HepG2 (cell line): ENCODE results near the gene INPP5E. TPM values are rescaled to one million over a fixed set of nuclear protein-coding genes. Genes with fewer than 3 reads are reported as not detected.

Source experiments
- ATAC-seq: fragments of 200-7000 bp; cut with Tn5 transposase; 3 replicates; pipeline ENCODE4 v1.9.1; 2020; ENCODE audit warnings: mild to moderate bottlenecking, moderate library complexity
- BruUV-seq: library from RNA; stranded (reverse); fragments of 400-500 nt; replicated peaks from 2 replicates; lab custom pipeline; 2021; lab: Mats Ljungman, UMichigan
- CTCF ChIA-PET: fragments of 300-600 bp; formaldehyde crosslinking; extraction: SDS; loops from one replicate; lab custom pipeline; 2021; ENCODE audit warnings: low total read pairs, inconsistent platforms, low intra/inter-chr PET ratio; lab: Yijun Ruan, JAX
- POLR2A ChIA-PET: fragments of 350-600 bp; sonication (Branson Sonifier 250); formaldehyde crosslinking; loops from one replicate; lab custom pipeline; 2020; ENCODE audit warnings: antibody characterized with exemption, inconsistent platforms; lab: Yijun Ruan, JAX
- DNase-seq: peaks from one replicate; pipeline ENCODE4 v3.0.0-alpha.2; 2015; ENCODE audit warnings: low spot score
- FAIRE-seq: peaks from 3 replicates; lab custom pipeline; 2011; peaks lifted over from hg19 to GRCh38; lab: Jason Lieb, UNC
- H2AFZ ChIP-seq: one replicate; pipeline ENCODE4 v1.6.1; 2011; ENCODE audit warnings: low read length, inconsistent platforms
- H3K27ac ChIP-seq: fragments of 300-600 bp; 3 replicates; pipeline ENCODE4 v1.8.0; 2011; ENCODE audit warnings: mixed run types, mild to moderate bottlenecking, mixed read lengths, low read length, inconsistent platforms; ENCODE audit not compliant: insufficient read depth; ENCODE audit errors: extremely low read length
- H3K27me3 ChIP-seq, 2 experiments: fragments of 200-600 bp in 1 of 2; 2 replicates in 1 of 2; 3 replicates in 1 of 2; pipeline versions ENCODE4 v1.6.0 to v1.8.0; 2011; ENCODE audit warnings: low read length in 2 of 2, mild to moderate bottlenecking in 2 of 2, moderate library complexity in 2 of 2, inconsistent platforms in 1 of 2; ENCODE audit not compliant: insufficient read depth in 2 of 2, control insufficient read depth in 1 of 2
- H3K36me3 ChIP-seq, 2 experiments: fragments of 200-600 bp in 1 of 2; replicated peaks in 1 of 2; 2 replicates in 1 of 2; 3 replicates in 1 of 2; pipeline versions ENCODE4 v1.5.1 to v1.8.0; 2011; ENCODE audit warnings: low read length in 2 of 2, inconsistent platforms in 1 of 2; ENCODE audit not compliant: insufficient read depth in 2 of 2, control insufficient read depth in 1 of 2
- H3K4me1 ChIP-seq: 2 replicates; pipeline ENCODE4 v1.5.1; 2012; ENCODE audit warnings: low read length, inconsistent platforms; ENCODE audit not compliant: insufficient read depth
- H3K4me2 ChIP-seq: 2 replicates; pipeline ENCODE4 v1.6.0; 2011; ENCODE audit warnings: low read depth, low read length, inconsistent platforms
- H3K4me3 ChIP-seq, 3 experiments: fragments of 200-600 bp in 1 of 3; sonication (generic), shearing (Covaris generic) in 1 of 3; replicated peaks in 1 of 3; 2 replicates each; pipeline ENCODE4 v1.5.1; 2011 to 2016; ENCODE audit warnings: low read length in 3 of 3, inconsistent platforms in 2 of 3, low read depth in 2 of 3, mild to moderate bottlenecking in 2 of 3, control low read depth in 1 of 3, mixed read lengths in 1 of 3; ENCODE audit not compliant: insufficient read depth in 1 of 3
- H3K79me2 ChIP-seq: one replicate; pipeline ENCODE4 v1.6.1; 2011; ENCODE audit warnings: low read length, inconsistent platforms; ENCODE audit not compliant: insufficient read depth
- H3K9ac ChIP-seq: 2 replicates; pipeline ENCODE4 v1.6.0; 2011; ENCODE audit warnings: mild to moderate bottlenecking, low read depth, low read length, inconsistent platforms; ENCODE audit not compliant: insufficient read depth
- H3K9me3 ChIP-seq: 2 replicates; pipeline ENCODE4 v1.5.1; 2012; ENCODE audit warnings: mild to moderate bottlenecking, low read length
- H4K20me1 ChIP-seq: 2 replicates; pipeline ENCODE4 v1.6.0; 2011; ENCODE audit warnings: inconsistent platforms, mild to moderate bottlenecking, low read length, moderate library complexity; ENCODE audit not compliant: insufficient read depth
- AGO2 ChIP-seq: fragments of 200-400 bp; formaldehyde crosslinking; optimal IDR thresholded peaks from 2 replicates; pipeline ENCODE3; 2017; ENCODE audit warnings: mild to moderate bottlenecking, low read depth, low read length, moderate library complexity
- MED1 ChIP-seq: sonication (generic); formaldehyde crosslinking; IDR thresholded peaks from 2 replicates; pipeline ENCODE4 v1.4.0; 2020; ENCODE audit warnings: missing genetic modification reagents
- MXD4 ChIP-seq: IDR thresholded peaks from 2 replicates; pipeline ENCODE4 v1.6.1; 2016; ENCODE audit warnings: mild to moderate bottlenecking, missing biosample characterization, missing genetic modification reagents
- ZBTB10 ChIP-seq: sonication (generic); formaldehyde crosslinking; IDR thresholded peaks from 2 replicates; pipeline ENCODE4 v1.4.0; 2020; ENCODE audit warnings: missing genetic modification reagents, borderline replicate concordance
- ZNF800 ChIP-seq: sonication (generic); formaldehyde crosslinking; IDR thresholded peaks from 2 replicates; pipeline ENCODE4 v1.4.0; 2020; ENCODE audit warnings: missing genetic modification reagents
- WGBS: methylation state at CpG from one replicate; pipeline ENCODE4 v1.1.6; 2017; ENCODE audit warnings: low lambda C conversion rate; 5-methylcytosine and 5-hydroxymethylcytosine counted together
- in situ Hi-C: cut with HindIII; loops from 2 replicates; pipeline ENCODE4 v1.10.0; 2017; ENCODE audit warnings: low pct_unique_long_range_greater_than_20kb; ENCODE audit not compliant: extremely low pct_ligation_motif_present
- intact Hi-C: fragments of 100-400 bp; cut with micrococcal nuclease; formaldehyde crosslinking; loops from one replicate; pipeline ENCODE4 v1.10.0; 2022; ENCODE audit not compliant: unreplicated experiment
- polyA plus RNA-seq, 8 experiments: library from polyadenylated mRNA; depleted of rRNA in 3 of 8; stranded (reverse) in 7 of 8; unstranded in 1 of 8; fragments of >200 nt; fragmentation: Illumina TruSeq in 4 of 8; extraction: Trizol in 4 of 8; gene quantifications; 2 replicates each; pipeline versions ENCODE4 v1.2.1 to v1.2.3, GENCODE V29; 2011 to 2016; ENCODE audit warnings: low read depth in 4 of 8, missing spikeins in 1 of 8, mixed read lengths in 1 of 8; ENCODE audit not compliant: insufficient read depth in 1 of 8
- total RNA-seq, 5 experiments: library from RNA; depleted of rRNA; stranded (reverse); fragments of >200 nt; fragmentation: Illumina TruSeq; extraction: Trizol; gene quantifications; 2 replicates each; pipeline ENCODE4 v1.2.3, GENCODE V29; 2016; ENCODE audit warnings: low read depth in 1 of 5

INPP5E gene
- total and polyA plus RNA-seq, 2 of the 13 experiments (the other 11 are each of a cell fraction or from before 2014, with no cell fraction given) = 5.5 TPM

- Histone ChIP-seq H3K4me3 (no peak overlapping the region), H3K4me2 (no peak overlapping the region), H3K36me3 (peaks cover 50 to 97% of the 10 kb centered on the region in 2 experiments), H3K27ac (no peak overlapping the region), H3K9me3 (no peaks in the 10 kb centered on the region), H3K27me3 (no peaks in the 10 kb centered on the region), H2AFZ (no peak overlapping the region), H3K79me2 (no peaks in the 10 kb centered on the region), H4K20me1 (peaks cover 10% of the 10 kb centered on the region; the same call in 1 of the 2 replicates), H3K4me1 (no peaks in the 10 kb centered on the region), H3K9ac (no peak overlapping the region)
- ChIA-PET CTCF (no interaction called here), POLR2A (no interaction called here)
- ATAC-seq (no peak), DNase-seq (no peak), FAIRE-seq (no peak)
- intact Hi-C loops (no loop called here), in situ Hi-C loops (no loop called here)
- TF ChIP-seq MXD4 (CRISPR knock-in tag) (no peak), MED1 (no peak)
- 95% methylated on average over 9 of the region's 11 CpGs for WGBS
- no TSS peak for BruUV-seq
Measured at GRCh38 chr9:136470356-136470755, 30.7 kb upstream of the INPP5E start.

- no TSS peak for BruUV-seq
- H3K36me3 ChIP-seq = peaks cover 52 to 96% of the 10 kb centered on the region in 2 experiments
- H3K9ac ChIP-seq = no peak overlapping the region
- CTCF ChIA-PET = no interaction called here
- intact Hi-C loops = no loop called here
- DNase-seq = no peak
- H3K9me3 ChIP-seq = no peaks in the 10 kb centered on the region
- peaks cover 3% of the 10 kb centered on the region; the same call in 1 of the 2 replicates for H4K20me1 ChIP-seq
- H3K4me3 ChIP-seq = no peak overlapping the region
- no peak for TF ChIP-seq ZNF800 (CRISPR knock-in tag)
- TF ChIP-seq ZBTB10 (CRISPR knock-in tag) = no peak
- peak; percentile 23 for TF ChIP-seq AGO2
- TF ChIP-seq, all 625 proteins: peak for 1
- Histone ChIP-seq H3K79me2 (no peaks in the 10 kb centered on the region), H3K27me3 (no peaks in the 10 kb centered on the region), H3K4me1 (no peaks in the 10 kb centered on the region), H2AFZ (no peak overlapping the region), H3K27ac (no peak overlapping the region), H3K4me2 (no peak overlapping the region)
- POLR2A ChIA-PET = no interaction called here
- in situ Hi-C loops = no loop called here
- ATAC-seq = no peak
- WGBS = 97% methylated on average over 15 of the region's 15 CpGs
- no peak for FAIRE-seq
Measured at GRCh38 chr9:136467766-136468165, 28.1 kb upstream of the INPP5E start.
